GM18873 (cell line): ENCODE measurements around the gene PGAM5.
A peak's percentile ranks its signal among the peaks of the same experiment; 100 is the strongest.
"Not testable (repeated sequence)": the region's sequence is repeated elsewhere in the genome, so short reads cannot be mapped to it uniquely, and the experiment has no call there.

ENCODE experiments used
- ATAC-seq: cut with Tn5 transposase; IDR thresholded peaks from one replicate; pipeline ENCODE4 v1.9.1; 2021; ENCODE audit warnings: mild to moderate bottlenecking, moderate library complexity, moderate number of reproducible peaks; ENCODE audit not compliant: unreplicated experiment, low FRiP score

PGAM5 gene

DNA sequence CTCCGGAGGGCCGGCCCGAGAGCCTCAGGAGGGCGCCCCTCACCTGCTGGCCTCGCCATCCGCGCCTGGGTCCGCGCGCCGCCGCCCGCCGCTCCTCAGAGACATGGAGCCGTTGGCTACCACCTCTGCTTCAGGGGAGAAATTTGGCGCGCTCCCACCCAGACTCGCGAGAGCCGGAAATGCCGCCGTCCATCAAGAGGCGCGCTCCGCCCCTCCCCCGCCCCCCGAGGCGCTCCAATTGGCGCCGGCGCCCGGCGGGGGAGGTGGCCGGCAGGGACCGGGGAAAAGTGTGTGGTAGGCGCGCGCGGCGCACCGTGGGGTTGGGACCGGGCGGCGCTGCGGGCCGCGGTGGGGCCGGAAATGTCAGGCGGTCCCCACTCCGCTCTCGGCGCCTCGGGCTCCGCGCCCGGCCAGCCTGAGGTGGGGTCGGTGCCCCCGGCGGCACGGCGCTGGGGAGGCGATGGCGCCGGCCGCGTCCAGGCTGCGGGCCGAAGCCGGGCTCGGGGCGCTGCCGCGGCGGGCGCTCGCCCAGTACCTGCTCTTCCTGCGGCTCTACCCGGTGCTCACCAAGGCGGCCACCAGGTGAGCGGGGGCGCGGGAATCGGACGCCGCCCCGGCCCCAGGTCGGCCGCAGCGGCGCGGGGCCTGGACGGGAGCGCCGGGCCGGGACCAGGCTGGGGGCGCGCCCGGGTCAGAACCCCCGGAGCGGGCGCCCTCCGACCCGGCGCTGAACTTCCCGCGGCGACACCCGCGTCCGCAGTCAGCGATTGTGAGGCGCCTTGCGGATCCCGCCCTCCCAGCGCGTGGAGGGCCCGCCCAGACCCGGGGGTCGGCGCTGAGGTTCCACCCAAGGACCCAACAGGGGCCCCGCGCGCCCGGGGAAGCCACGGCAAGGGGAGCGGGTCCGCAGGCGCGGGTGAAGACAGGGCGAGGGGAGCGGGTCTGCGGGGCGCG lies 23.2 kb upstream of the PGAM5 start, which contains the start of the genes POLE and PXMP2:
Gene POLE (minus strand): TSS at position 132 of the 954 bp plus-strand sequence. CDS start 27 bp downstream, at position 105.
Gene PXMP2 (plus strand): TSS at position 377 of the 954 bp plus-strand sequence. CDS start 84 bp downstream, at position 461.
- ATAC-seq = peak; percentile 81

- ATAC-seq = no peak
Observed at GRCh38 chr12:132689227-132689626, 21.4 kb upstream of the PGAM5 start.

DNA sequence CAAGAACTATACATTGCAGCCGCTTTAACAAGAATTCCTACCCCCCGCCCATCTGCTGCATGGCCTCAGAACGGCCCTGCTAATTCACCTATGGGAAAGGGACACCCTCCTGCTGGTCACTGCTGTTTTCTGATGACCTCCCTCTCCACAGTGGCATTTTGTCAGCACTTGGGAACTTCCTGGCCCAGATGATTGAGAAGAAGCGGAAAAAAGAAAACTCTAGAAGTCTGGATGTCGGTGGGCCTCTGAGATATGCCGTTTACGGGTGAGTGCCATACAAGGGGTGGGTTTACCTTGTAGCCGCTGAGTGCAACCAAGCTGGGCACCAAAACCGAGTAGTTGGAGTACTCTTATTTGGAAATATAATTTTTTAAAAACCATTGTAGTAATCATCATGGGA lies 20.5 kb upstream of the PGAM5 start:
- ATAC-seq = no peak

GRCh38 chr12:132692030-132692429 lies 18.6 kb upstream of the PGAM5 start:
- ATAC-seq = not testable (repeated sequence)

- not testable (repeated sequence) for ATAC-seq
Observed at GRCh38 chr12:132694888-132695287, 15.8 kb upstream of the PGAM5 start.

GRCh38 chr12:132695431-132695830 lies 15.2 kb upstream of the PGAM5 start:
- ATAC-seq = no peak

- no peak for ATAC-seq
Observed at GRCh38 chr12:132698341-132698740, 12.3 kb upstream of the PGAM5 start.

DNA sequence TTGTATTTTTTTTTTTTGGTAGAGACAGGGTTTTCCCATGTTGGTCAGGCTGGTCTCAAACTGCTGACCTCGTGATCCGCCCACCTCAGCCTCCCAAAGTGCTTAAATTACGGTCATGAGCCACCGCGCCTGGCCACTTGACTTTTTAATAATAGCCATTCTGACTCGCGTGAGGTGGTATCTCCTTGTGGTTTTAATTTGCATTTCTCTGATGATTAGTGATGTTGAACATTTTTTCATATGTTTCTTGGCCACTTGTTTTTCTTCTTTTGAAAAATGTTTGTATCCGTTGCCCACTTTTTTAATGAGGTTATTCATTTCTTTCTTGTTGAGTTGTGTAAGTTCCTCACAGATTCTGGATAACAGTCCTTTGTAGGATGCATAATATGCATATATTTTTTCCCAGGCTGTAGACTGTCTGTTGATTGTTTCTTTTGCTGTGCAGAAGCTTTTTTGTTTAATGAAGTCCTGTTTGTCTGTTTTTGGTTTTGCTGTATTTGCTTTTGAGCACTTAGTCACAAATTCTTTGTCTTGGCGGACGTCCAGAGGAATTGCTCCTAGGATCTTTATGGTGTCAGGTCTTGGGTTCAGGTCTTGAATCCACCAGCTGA lies 10.3 kb upstream of the PGAM5 start:
- ATAC-seq = no peak

DNA sequence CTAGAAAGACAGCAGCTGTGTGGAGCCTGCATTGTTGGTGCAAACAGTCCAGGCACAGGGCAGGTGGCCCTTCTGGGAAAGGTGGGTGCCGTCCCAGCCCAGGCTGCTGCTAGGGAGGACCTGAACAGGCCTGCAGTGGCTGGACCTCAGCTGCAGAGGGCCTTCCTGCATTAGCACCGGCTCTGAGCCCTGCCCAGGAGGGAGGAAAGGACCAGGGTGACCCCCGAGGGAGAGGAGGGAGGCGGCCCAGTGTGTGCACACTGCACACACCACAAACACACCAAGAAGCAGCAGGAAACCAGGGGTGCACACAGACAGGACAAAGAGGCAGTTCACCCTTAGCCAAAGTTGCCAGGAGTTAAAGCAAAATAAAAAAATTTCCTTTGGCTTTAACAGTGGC lies 8.0 kb upstream of the PGAM5 start:
- ATAC-seq = no peak

GRCh38 chr12:132703641-132704040 lies 7.0 kb upstream of the PGAM5 start:
- ATAC-seq = no peak

GRCh38 chr12:132707241-132707640 lies 3.4 kb upstream of the PGAM5 start:
- ATAC-seq = no peak

DNA sequence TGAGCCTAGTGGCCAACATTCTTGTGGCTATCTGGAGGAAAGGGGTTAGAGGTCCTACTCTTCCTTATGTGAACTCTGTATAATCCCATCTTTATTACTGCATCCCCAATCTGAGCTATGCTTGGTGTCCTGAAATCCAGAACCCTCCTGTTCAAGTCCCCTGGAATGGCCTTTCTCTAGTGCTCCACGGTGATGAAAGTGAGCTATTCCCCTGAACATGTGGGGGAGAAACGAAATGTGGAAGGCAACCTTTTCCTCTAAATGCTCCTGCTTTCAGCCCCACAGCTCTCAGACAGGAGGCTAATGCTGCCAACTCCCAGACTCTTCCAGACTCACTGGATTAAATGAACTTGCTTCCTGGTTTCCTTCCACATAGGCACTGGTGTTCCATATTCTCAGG lies 2.5 kb upstream of the PGAM5 start:
- no peak for ATAC-seq

- ATAC-seq = peak; percentile 21
Observed at GRCh38 chr12:132710043-132710404, 618 bp upstream of the PGAM5 start.

DNA sequence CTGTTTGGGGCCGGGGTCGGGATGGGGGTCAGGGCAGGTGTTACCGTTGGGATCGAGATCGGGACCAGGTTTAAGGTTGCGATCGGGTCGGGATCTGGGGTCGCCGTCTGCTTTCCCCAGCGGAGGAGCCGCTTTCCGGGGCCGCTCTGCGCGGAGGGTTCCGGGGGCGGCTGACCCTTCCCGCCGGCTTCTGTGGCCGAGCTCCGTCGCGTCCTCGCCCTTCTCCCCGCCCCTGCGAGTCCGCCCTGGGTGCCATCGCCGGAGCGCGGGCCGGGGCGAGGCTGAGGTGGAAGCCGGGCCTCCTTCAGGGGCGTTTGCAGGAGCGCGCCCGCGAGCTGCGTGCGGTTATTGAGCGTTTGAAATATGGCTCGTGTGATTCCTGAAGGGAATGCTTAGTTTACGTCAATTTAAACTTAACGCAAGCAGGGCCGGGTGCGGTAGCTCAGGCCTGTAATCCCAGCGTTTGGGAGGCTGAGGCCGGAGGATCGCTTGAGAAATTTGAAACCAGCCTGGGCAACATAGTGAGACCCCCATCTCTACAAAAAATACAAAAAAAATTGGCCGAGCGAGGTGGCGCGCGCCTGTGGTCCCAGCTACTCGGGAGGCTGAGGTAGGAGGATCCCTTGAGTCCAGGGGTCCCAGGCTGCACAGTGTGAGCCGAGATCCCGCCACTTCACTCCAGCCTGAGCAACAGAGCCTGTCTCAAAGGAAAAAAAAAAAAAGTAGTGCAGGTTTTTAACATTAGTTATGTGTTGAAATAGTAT lies 620 bp downstream of the PGAM5 start:
- ATAC-seq = peak; percentile 1

DNA sequence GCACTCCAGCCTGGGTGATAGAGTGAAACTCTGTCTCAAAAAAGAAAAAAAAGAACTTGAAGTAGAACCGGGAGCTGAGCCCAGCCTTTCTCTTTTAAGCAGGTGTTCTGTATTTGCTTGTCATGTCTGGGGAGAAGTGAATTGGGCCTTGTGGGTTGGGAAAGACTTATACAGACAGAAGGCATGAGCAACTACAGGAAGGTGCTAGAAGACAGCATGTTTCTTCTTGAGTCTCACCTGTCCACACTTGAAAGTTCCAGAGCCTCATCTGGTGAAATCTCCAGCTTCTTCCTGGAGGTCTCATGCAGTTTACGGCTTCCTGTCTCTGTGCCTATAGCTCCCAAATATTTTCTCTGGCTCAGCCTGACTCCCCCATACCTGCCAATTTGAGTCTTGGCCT lies 2.5 kb downstream of the PGAM5 start:
- ATAC-seq = no peak

DNA sequence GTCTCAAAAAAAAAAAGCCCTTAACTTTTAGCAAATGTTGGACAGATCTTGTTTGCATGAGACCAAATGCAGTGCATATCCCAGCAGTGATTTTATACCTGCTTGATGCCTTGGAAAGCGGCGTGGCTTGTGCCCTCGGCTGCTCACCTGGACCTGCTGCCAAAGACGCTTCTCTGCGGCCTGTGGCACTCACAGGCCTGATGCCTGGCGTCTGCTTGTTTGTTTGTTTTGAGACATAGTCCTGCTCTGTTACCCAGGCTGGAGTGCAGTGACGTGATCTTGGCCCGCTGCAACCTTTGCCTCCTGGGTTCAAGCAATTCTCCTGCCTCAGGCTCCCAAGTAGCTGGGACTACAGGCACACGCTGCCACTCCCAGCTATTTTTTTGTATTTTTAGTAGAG lies 5.2 kb downstream of the PGAM5 start:
- ATAC-seq = no peak

GRCh38 chr12:132716356-132716755 lies 5.7 kb downstream of the PGAM5 start:
- ATAC-seq = no peak

DNA sequence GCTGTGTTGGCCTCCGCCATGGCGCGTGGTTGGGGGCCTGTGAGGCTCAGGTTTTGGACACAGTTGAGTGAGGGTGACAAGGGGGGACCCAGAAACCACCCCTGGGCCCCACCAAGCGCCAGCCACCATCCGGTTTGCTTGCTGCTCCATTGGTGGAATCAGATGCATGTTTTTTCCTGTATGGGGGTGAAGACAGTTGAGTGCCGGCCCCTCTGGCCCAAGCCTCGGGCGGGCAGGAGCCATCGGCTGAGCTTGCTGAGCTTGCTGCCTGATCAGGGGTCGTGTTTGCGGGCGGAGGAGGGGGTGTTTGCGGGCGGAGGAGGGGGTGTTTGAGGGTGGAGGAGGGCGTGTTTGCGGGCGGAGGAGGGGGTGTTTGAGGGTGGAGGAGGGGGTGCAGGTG lies 6.4 kb downstream of the PGAM5 start:
- ATAC-seq = no peak

- no peak for ATAC-seq
Observed at GRCh38 chr12:132717531-132718387, 7.1 kb downstream of the PGAM5 start.

DNA sequence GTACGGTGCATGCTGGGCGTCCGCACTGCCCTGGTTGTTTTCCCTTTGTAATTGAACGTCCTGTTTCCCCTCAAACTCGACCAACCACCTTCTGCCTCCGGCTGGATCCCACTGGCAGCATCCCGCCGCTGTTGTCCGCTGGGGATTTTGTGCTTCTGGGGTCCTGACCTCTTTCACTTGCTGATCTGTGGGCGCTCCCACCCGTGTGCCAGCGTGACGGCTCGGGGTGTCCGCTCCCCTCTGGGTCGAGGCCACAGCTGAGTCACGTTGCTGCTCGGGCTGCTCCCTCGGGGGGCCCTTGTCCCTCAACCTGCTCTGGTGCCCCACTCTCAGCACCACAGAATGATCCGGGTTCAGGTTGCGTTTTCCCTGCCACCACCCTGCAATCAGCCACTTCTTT lies 8.0 kb downstream of the PGAM5 start:
- no peak for ATAC-seq
